Measurements from ENCODE around the gene RBM47. TPM values are rescaled to one million over a fixed set of nuclear protein-coding genes. Genes with fewer than 3 reads are reported as not detected.

The RBM47 gene
- total and polyA plus RNA-seq, 10 of the 15 experiments (the other 5 are each of a cell fraction or from before 2014, with no cell fraction given), result 7.9 to 45.0 (median 28.7) TPM

- CTCF ChIA-PET, result interaction anchor here (0.7 to 2.9 kb wide), 11 partner anchors 8 to 258 kb away, joined by 3 to 16 read pairs (median 4); no protein-coding TSS in a partner anchor
- Histone ChIP-seq H2AFZ (ENCODE audit: control insufficient read depth, low read depth, low read length) (0 out of 2 replicates have a peak overlapping the region, but pooled peaks have one; percentile 2), H3K36me3 (ENCODE audit: control insufficient read depth in 2 of 2, insufficient read depth in 2 of 2, low read length in 1 of 2) (peaks cover 9 to 13% of the 10 kb centered on the region in 2 experiments; a peak in 3 of 4 replicates), H3K9me3 (replicated peaks; ENCODE audit: control insufficient read depth, insufficient read depth, low read length) (peaks cover 2% of the 10 kb centered on the region; the same call in 1 of the 3 replicates), H4K20me1 (ENCODE audit: control insufficient read depth, insufficient read depth) (no peaks in the 10 kb centered on the region), H3K27ac (ENCODE audit: control insufficient read depth, insufficient read depth) (peak overlapping the region; percentile 61), H3K79me2 (ENCODE audit: control insufficient read depth, insufficient read depth, low read length) (peaks cover 28% of the 10 kb centered on the region), H3K27me3 (replicated peaks in 1 of 2; ENCODE audit: control insufficient read depth in 2 of 2, insufficient read depth in 2 of 2, low read length in 1 of 2) (no peaks in the 10 kb centered on the region), H3K4me2 (ENCODE audit: control insufficient read depth, insufficient read depth) (peak overlapping the region; percentile 68), H3K4me3 (no peak overlapping the region), H3K4me1 (ENCODE audit: control insufficient read depth, insufficient read depth, low read length) (peaks cover 27% of the 10 kb centered on the region), H3K9ac (ENCODE audit: control insufficient read depth, insufficient read depth, low read length) (no peak overlapping the region; the same call in 1 of the 2 replicates)
- POLR2A ChIA-PET, result interaction anchor here (0.5 to 3.9 kb wide), 5 partner anchors 10 to 114 kb away, joined by 3 to 29 read pairs (median 3); no protein-coding TSS in a partner anchor
- RAD21 ChIA-PET (ENCODE audit: unreplicated experiment), result interaction anchor here (0.9 to 2.5 kb wide), 14 partner anchors 9 to 257 kb away, joined by 3 to 13 read pairs (median 4); no protein-coding TSS in a partner anchor
- peak; percentile 93 for ATAC-seq
- DNase-seq (ENCODE audit: low read depth, low spot score), result peak; percentile 57
- BruUV-seq (replicated peaks), result TSS peak; percentile 10
- WGBS (ENCODE audit: insufficient coverage, insufficient replicate concordance, low lambda C conversion rate, missing lambda C conversion rate), result 1% methylated on average over 5 of the region's 5 CpGs
- SMC1A ChIA-PET (ENCODE audit: uncharacterized antibody, unreplicated experiment), result interaction anchor here (0.8 to 7.7 kb wide), 20 partner anchors 10 to 257 kb away, joined by 3 to 102 read pairs (median 4); no protein-coding TSS in a partner anchor
- no peak for FAIRE-seq
- intact Hi-C loops (cut with micrococcal nuclease; ENCODE audit: unreplicated experiment) (loop anchor here (10.0 kb wide), 1 partner anchor 162 kb away; the partner anchor contains the start of gene RBM47), in situ Hi-C loops (cut with MboI) (no loop called here)
- no peak for TF ChIP-seq KAT2A (conservative IDR thresholded peaks at IDR 0.05; ENCODE audit: control insufficient read depth, low read depth, low read length)
- peak; percentile 87 for TF ChIP-seq NBN (IDR thresholded peaks at IDR 0.05)
- no peak for TF ChIP-seq FOS (IDR thresholded peaks at IDR 0.05; ENCODE audit: borderline replicate concordance, extremely low read depth, insufficient read length)
- TF ChIP-seq IKZF1 (conservative IDR thresholded peaks at IDR 0.05), result peak; percentile 64
- no peak for TF ChIP-seq MAX (IDR thresholded peaks at IDR 0.05; ENCODE audit: low read depth, low read length)
- no peak for TF ChIP-seq SREBF1 (IDR thresholded peaks at IDR 0.05; ENCODE audit: low read length)
- no peak for TF ChIP-seq CHD4 (IDR thresholded peaks at IDR 0.05)
- TF ChIP-seq GATAD2B (conservative IDR thresholded peaks at IDR 0.05; ENCODE audit: low read depth), result no peak
- TF ChIP-seq HSF1 (IDR thresholded peaks at IDR 0.05; ENCODE audit: low read depth, low read length), result no peak
- no peak for TF ChIP-seq ZNF592 (IDR thresholded peaks at IDR 0.05)
- peak; percentile 34; the same call in 1 of the 2 replicates for TF ChIP-seq SMC3 (IDR thresholded peaks at IDR 0.05; ENCODE audit: borderline replicate concordance, low read length)
- TF ChIP-seq MTA3 (IDR thresholded peaks at IDR 0.05; ENCODE audit: borderline replicate concordance, low read length), result no peak
- no peak for TF ChIP-seq STAT1 (conservative IDR thresholded peaks at IDR 0.05)
- TF ChIP-seq SREBF2 (IDR thresholded peaks at IDR 0.05; ENCODE audit: low read length), result no peak
- peak; percentile 33; the same call in 1 of the 2 replicates for TF ChIP-seq DPF2 (IDR thresholded peaks at IDR 0.05)
- no peak for TF ChIP-seq FOXK2 (IDR thresholded peaks at IDR 0.05)
- peak; percentile 64 for TF ChIP-seq PKNOX1 (IDR thresholded peaks at IDR 0.05)
Observed at GRCh38 chr4:40462326-40462725, 167.3 kb downstream of the RBM47 start.

All from GM12878 (cell line).